Measurements from ENCODE around the gene ALDH5A1.

Gene ALDH5A1

GRCh38 chr6:24569811-24570210, 75.0 kb downstream of the ALDH5A1 start:
- DNase-seq (ENCODE audit: low spot score), result no peak

- DNase-seq (ENCODE audit: low spot score), result no peak
These were observed 76.6 kb downstream of the ALDH5A1 start for GRCh38 chr6:24571361-24571760.

GRCh38 chr6:24574809-24575208, 80.0 kb downstream of the ALDH5A1 start:
- peak; percentile 45 for DNase-seq (ENCODE audit: low spot score)

- DNase-seq (ENCODE audit: low spot score), result no peak
These were observed 81.7 kb downstream of the ALDH5A1 start for GRCh38 chr6:24576447-24576846.

GRCh38 chr6:24581084-24581669, 86.4 kb downstream of the ALDH5A1 start:
- DNase-seq (ENCODE audit: low spot score), result peak; percentile 54

GRCh38 chr6:24583463-24584381, 89.0 kb downstream of the ALDH5A1 start:
- DNase-seq (ENCODE audit: low spot score), result peak; percentile 52

GRCh38 chr6:24584382-24584720, 89.6 kb downstream of the ALDH5A1 start:
- no peak for DNase-seq (ENCODE audit: low spot score)

All from germinal center (tissue), 1 donor.